HG02798 (cell line): ENCODE measurements around the gene PAN2.
"Not testable (repeated sequence)": the region's sequence is repeated elsewhere in the genome, so short reads cannot be mapped to it uniquely, and the experiment has no call there.

ENCODE experiments used
- ATAC-seq: cut with Tn5 transposase; IDR thresholded peaks from one replicate; pipeline ENCODE4 v1.9.1; 2021; ENCODE audit warnings: mild to moderate bottlenecking; ENCODE audit not compliant: unreplicated experiment, poor library complexity

PAN2 gene

DNA sequence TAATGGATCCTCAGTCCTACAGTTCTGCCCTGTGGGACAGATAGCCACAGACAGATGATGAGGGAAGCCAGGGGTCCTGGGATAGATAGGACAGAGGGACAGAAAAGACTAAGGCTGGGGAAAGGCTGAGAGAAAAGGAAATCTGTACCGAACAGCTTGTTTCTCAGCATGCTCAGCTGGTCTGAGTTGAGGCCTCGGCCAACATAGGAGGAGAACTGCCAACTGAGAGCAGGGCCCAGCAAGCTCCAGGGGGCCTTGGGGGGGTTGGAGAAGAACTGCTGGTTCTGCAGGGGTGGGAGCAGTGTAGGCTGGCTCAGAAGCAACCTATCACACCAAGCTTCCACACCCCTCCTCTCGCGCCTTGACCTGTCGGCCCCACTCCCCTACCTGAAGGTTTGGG, 15.0 kb upstream of the PAN2 start:
- ATAC-seq, result no peak

DNA sequence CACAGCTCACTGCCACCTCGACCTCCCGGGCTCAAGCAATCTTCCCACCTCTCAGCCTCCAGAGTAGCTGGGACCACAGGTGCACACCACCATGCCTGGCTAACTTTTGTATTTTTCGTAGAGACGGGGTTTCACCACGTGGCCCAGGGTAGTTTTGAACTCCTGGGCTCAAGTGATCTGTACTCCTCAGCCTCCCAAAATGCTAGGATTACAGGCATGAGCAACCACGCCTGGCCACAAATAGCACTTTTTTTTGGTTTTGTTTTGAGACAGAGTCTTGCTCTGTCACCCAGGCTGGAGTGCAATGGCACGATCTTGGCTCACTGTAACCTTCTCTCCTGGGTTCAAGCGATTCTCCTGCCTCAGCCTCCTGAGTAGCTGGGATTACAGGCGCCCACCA, 13.5 kb upstream of the PAN2 start:
- not testable (repeated sequence) for ATAC-seq

DNA sequence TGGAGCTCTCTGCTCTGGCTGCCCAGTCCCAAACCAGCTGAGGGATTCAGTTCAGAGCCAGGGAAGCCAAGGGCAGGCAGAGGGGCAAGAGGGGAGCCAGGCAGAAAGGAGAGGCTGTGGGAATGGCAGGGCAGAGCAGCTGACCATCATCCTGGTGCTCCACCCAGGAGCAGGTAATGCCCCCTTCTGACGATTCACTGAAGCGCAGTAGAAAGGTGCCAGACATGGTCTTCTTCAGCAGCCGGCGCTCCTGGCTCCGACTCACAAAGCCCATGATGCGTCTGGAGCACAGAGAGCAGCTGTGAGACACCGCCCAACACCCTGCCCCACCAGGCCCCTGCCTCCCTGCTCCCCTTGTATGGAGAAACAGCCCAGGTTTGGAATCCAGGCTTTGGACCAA, 12.9 kb upstream of the PAN2 start:
- no peak for ATAC-seq

DNA sequence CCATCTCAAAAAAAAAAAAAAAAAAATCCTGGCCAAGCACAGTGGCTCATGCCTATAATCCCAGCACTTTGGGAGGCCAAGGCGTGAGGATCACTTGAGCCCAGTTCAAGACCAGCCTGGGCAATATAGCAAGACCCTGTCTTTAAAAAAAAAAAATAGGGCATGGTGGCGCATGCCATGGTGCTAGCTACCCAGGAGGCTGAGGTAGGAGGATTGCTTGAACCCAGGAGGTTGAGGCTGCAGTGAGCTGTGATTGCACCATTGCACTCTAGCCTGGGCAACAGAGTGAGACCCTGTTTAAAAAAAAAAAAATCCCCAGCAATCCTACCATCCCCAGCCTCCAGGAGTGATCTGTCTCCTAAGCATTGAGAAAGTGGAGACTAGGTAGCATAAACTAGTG, 8.5 kb upstream of the PAN2 start:
- ATAC-seq, result not testable (repeated sequence)

DNA sequence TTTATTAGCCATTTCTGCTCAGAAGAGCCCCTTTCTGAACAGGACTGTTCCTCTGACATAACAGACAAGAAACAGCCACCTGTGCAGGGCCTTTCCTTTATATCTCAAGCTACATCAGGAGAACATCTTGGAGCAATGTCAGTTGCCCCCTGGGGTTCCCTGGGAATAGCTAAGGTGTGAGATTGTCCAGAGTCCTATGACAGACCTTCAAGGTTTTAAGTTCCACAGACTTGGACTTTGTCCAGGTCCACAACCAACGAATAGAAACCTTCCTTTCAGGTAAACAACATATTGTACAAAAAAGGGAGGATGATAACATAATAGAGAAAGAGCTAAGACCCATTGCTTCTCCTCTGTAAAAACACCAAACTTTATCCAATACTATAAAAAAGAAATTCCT, 7.8 kb upstream of the PAN2 start:
- no peak for ATAC-seq

DNA sequence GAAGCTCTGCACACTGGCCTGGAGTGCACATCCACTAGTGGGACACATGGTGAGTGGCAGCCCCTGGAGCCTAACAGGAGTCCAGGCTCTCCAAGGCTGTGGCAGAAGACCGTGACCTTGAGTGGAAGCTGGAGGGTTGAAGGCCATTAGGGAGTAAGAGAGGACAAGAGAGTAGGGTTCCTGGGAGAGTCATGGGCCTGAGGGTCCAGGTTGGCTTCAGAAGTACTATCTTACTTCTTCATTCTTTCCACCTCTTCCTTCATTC, 5.3 kb upstream of the PAN2 start:
- no peak for ATAC-seq

DNA sequence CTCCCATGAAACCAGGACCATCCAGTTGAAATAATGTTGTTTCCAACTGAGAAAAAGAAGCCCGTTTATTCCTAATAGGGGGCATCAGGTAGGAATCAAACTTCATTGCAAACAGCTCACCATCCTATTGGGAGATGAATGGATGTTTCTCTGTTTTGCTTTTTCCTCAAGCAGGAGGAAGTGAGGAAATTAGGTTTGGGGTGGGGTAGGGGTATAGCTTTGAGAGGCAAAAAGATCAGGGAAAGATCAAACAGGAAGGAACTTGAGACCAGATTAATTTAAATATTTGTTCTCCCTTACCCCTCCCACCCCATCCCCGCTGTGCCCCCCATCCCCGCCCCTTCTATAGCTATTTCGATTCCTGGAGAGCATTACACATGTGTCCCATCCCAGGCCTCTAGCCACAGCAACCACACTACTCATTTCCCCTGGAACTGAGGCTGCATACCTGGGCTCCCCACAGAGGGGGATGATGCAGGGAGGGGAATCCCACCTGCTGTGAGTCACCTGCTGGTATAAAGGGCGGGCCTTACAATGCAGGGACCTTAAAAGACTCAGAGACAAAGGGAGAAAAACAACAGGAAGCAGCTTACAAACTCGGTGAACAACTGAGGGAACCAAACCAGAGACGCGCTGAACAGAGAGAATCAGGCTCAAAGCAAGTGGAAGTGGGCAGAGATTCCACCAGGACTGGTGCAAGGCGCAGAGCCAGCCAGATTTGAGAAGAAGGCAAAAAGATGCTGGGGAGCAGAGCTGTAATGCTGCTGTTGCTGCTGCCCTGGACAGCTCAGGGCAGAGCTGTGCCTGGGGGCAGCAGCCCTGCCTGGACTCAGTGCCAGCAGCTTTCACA, 4.7 kb upstream of the PAN2 start, which contains the start of gene IL23A:
Gene IL23A, plus strand, starts transcription at position 577 of the 850 bp plus-strand sequence. Its CDS starts 161 bp downstream, at position 738.
- peak; percentile 22 for ATAC-seq

DNA sequence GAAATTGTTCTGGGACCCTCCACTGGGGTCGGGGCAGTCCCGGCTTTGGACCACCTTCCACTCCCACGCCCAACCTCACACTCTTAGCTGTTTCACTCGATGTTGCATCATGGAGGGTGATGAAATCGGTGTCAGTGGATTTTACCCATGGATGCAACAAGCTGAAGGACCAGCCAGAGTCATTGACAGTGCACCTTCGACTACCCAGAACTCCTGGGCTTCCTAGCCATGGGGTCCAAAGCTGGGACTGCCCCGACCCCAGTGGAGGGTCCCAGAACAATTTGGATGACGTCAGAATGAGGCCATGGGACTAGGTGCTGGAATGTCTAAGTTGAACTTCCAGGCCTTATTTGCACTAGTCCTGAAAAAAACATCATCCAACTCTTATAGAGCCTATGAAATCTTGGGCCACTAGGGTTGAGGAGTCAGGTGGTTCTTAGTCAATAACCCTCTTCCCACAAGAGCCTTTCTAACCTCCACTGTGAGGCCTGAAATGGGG, 4.0 kb upstream of the PAN2 start:
- no peak for ATAC-seq

DNA sequence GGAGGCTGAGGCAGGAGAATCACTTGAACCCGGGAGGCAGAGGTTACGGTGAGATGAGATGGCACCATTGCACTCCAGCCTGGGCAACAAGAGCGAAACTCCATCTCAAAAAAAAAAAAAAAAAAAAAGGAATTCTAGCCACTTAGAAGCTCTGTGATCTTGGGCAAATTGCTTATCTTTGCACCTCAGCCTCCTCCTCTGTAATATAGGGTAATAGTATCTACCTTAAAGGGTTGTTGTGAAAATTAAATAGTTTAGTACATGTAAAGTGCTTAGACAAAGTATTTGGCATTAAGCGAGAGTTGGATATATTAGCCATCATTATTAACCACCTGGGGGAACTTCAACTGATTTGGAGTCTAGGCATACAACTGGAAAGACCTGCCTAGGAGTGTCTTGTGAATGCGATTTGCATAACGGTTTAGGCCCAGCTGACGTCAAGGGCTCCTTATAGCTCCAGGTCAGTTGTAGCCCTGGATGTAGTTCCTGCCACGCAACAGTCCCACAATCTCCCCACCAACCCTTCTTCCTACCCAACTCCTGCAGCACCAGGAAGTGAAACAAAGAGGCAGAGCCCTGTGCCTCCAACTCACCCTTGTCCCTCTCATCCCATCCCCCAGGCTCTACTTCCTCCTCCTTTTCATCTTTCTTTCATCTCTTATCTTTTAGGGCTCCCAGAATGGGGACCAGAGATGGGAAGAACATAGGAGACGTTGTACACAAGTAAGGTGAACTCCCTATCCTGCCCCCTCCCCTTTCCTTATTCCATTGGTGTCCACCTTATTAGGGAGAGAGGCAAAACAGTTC, 2.8 kb upstream of the PAN2 start:
- no peak for ATAC-seq

DNA sequence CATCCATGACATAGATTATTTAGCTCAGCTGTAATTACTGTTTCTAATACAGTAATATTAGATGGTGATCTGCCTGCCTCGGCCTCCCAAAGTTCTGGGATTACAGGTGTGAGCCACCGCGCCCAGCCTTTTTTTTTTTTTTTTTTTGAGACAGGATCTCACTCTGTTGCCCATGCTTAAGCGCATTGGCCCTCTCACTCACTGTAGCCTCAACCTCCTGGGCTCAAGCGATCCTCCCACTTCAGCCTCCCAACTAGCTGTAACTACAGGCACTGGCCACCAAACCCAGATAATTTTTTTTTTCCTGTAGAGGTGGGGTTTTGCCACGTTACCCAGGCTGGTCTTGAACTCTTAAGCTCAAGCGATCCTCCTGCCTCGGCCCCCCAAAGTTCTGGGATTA, 1.7 kb upstream of the PAN2 start:
- ATAC-seq, result not testable (repeated sequence)

DNA sequence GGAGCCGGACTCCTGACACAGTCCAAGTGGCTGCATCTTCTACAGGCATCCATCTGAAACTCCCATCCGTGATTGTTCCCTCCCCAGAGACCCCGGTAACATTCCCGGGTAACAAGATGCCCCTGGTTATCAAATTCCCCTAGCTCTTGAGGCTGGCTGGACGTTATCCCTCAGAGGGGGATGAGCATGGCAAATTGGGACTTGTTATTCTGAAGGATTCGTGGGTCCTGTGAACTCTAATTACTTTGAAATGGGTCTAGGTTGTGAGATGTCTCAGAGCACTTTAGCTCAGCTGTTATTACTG, 642 bp upstream of the PAN2 start:
- ATAC-seq, result no peak

DNA sequence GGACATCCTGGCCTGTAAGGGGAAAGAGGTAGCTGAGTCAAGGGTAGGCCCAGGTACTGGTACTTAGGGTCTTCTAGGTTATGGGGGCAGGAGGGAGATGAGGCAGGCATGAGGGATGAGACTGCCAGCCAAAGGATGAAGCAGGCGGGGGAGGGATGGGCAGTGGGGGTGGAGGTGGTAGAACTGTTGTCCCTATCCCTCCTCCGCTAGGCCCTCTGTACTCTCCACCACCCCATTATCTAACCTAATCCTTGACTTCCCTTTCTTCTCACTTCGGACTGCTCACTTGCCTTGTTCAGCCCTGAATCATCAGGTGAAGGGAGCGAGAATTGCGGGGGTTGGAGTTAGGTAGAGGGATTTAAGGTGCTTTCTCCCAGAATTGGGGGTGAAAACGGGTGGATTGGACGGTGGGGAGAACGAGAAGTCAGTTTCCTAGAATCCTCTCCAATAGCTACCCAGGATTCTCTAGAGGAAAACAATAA, 562 bp downstream of the PAN2 start:
- ATAC-seq, result no peak

DNA sequence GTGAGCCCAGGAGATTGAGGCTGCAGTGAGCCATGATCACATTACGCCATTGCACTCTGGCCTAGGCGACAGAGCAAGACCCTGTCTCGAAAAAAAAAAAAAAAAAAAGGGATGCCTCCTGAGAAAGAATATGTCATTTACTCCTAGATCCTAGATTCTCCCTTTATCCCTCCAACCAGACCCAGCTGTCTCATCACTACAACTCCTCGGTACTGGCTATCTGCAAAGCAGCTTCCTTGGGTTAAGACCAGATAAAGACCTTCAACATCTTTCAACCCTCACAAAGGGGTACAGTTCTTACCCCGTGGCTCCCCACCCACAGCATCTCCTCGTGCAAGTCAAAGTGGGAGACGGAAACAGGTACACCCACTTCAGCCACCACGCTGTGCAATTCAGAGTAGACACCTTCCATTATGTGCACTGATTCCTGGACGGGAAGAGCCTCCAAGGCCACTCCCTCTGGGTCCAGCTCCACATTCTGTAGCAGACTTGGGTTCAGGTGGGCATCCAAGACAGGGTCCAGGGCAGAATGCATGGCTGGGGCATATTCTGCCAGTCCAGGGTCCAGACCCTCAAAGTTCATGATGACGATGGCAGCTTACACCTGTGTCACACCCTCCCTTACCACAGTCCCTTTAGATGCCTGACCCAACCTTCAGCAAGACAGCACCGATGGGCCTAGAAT, 1.1 kb downstream of the PAN2 start:
- no peak for ATAC-seq

DNA sequence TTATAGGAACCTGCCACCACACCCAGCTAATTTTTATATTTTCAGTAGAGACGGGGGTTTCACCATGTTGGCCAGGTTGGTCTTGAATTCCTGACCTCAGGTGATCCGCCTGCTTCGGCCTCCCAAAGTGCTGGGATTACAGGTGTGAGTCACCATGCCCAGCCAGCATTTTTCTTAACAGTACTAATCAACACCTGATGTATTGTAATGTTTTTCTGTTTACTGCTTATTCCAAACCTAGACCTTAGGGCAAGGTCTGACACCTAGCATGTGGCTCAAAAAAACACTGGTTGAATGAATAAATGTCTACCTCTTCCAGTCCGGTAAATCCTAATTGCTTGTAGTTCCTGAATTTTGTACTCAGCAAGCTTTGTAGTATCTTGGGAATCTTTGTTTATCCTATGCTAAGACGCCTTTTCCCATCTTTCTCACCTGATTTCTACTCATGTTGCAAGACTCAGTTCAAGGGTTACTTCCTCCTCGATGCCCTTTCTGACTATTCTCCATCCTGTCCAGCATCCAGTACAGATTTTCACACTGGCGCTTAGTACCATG, 2.8 kb downstream of the PAN2 start:
- ATAC-seq, result no peak

DNA sequence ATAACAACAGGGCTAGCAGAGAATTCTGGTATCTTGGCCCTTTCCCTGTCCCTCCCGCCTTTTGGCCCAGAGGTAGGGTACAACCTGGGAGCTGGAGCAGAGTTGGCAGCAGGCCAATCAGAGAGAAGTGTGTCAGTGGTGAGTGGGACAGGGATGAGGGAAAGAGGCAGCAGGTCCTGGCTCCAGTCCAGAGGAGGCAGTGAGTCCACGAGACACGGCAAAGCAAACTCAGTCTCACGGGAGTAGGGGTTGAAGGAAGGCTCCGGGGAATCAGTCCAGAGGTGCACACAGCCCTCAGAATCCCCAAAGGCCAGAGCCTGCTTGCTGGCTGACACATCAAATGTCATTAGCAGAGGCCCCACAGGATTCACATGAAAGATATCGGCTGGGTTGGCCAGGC, 7.3 kb downstream of the PAN2 start:
- ATAC-seq, result no peak

DNA sequence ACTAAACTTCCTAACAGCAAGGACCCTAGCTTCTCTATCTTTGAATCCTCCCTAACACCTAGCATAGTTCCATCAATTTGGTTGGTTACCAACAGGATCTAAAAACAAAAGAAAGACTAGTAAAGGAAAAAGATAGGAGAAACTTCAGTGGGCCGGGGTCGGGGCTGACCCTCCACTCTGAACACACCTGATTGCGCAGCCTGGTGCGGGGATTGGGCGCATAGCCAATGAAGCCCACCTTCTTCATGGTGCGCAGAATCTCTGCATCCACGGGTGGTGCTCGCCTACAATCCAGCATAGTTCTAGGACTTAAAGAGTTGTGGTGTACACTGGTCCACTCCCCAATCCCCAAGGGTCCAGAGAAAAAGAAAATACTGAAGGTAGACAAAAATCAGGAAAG, 7.7 kb downstream of the PAN2 start:
- no peak for ATAC-seq

DNA sequence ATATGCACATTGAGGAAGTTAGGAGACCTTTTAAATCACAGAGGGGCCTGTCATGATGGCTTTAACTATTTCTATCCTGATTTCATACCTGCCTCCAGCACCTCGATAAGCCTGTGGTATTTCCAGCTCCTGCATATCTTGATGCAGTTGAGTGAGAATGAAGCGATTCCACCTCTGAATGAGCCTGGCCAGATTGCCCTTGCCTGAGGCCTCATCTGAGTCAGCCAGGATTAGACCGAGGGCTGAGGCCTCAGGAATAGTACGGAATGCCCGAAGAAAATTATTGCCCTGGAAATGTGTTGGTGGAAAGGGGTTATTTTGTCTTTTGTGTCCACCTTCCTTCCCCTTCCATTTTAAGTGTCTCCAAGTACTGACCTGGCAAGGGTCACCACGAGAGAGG, 9.6 kb downstream of the PAN2 start:
- no peak for ATAC-seq

DNA sequence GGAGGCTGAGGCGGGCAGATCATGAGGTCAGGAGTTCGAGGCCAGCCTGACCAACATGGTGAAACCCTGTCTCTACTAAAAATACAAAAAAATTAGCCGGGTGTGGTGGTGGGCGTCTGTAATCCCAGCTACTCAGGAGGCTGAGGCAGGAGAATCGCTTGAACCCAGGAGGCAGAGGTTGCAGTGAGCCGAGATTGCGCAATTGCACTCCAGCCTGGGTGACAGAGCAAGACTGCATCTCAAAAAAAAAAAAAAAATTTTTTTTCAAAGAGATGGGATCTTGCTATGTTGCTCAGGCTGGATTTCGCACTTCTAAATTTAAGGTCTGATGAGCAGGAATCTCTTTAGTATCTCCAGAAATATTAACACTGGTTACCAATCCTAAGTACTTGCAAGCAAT, 12.2 kb downstream of the PAN2 start:
- not testable (repeated sequence) for ATAC-seq

DNA sequence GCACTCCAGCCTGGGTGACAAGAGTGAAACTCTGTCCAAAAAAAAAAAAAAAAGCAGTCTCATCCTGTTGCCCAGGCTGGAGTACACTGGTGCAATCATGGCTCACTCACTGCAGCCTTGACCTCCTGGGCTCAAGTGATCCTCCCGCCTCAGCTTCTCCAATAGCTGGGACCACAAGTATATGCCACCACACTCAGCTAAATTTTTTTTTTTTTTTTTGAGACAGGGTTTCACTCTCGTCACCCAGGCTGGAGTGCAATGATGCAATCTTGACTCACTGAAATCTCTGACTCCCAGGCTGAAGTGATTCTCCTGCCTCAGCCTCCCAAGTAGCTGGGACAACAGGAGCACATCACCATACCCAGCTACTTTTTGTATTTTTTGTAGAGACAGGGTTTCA, 12.8 kb downstream of the PAN2 start:
- no peak for ATAC-seq

DNA sequence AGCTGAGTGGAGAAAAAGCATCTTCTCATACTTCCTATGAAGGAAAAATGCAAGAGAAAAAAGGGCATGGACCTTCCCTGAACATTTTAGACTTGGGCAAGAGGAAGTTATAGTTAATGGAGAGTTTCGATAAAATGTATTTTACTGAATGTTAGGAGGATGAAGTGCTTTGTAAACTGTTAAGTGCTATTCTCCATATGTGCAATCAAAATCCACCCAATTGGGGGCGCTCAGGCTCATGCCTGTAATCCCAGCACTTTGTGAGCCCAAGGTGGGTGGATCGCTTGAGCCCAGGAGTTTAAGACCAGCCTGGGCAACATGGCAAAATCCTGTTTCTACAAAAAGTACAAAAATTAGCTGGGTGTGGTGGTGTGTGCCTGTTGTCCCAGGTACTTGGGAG, 16.1 kb downstream of the PAN2 start:
- no peak for ATAC-seq
